Superior temporal gyrus (tissue), 1 donor: ENCODE results near the gene DDX56.
"Not testable (repeated sequence)": the region's sequence is repeated elsewhere in the genome, so short reads cannot be mapped to it uniquely, and the experiment has no call there.

Experiments
- DNase-seq: peaks from one replicate; pipeline ENCODE4 v3.0.0-alpha.2; 2016; ENCODE audit errors: extremely low spot score

DDX56 gene

GRCh38 chr7:44597181-44597580 is 23.5 kb upstream of the DDX56 start:
- DNase-seq = not testable (repeated sequence)

- no peak for DNase-seq
Measured at GRCh38 chr7:44595934-44596635, 22.4 kb upstream of the DDX56 start.

- DNase-seq = no peak
Measured at GRCh38 chr7:44590910-44591309, 17.2 kb upstream of the DDX56 start.

- DNase-seq = peak; percentile 83
Measured at GRCh38 chr7:44587843-44588711, 14.4 kb upstream of the DDX56 start.

- no peak for DNase-seq
Measured at GRCh38 chr7:44583146-44583865, 9.6 kb upstream of the DDX56 start.

GRCh38 chr7:44581879-44582603 is 8.3 kb upstream of the DDX56 start, which contains the start of gene TMED4:
Gene TMED4, minus strand, starts transcription at chr7:44582231. Its CDS starts 25 bp downstream, at chr7:44582206.
- peak; percentile 99 for DNase-seq

GRCh38 chr7:44580945-44581878 is 7.5 kb upstream of the DDX56 start:
- DNase-seq = no peak

GRCh38 chr7:44576228-44576627 is 2.5 kb upstream of the DDX56 start:
- DNase-seq = no peak

- DNase-seq = no peak
Measured at GRCh38 chr7:44575054-44575453, 1.3 kb upstream of the DDX56 start.

GRCh38 chr7:44574287-44574872 is 672 bp upstream of the DDX56 start:
- DNase-seq = no peak

- no peak for DNase-seq
Measured at GRCh38 chr7:44572771-44573170, 937 bp downstream of the DDX56 start.

- DNase-seq = no peak
Measured at GRCh38 chr7:44569959-44570358, 3.7 kb downstream of the DDX56 start.

GRCh38 chr7:44568771-44569560 is 4.7 kb downstream of the DDX56 start:
- no peak for DNase-seq

GRCh38 chr7:44567884-44568283 is 5.8 kb downstream of the DDX56 start:
- DNase-seq = no peak

GRCh38 chr7:44566680-44567079 is 7.0 kb downstream of the DDX56 start:
- no peak for DNase-seq

GRCh38 chr7:44565795-44566559 is 7.7 kb downstream of the DDX56 start:
- no peak for DNase-seq

- peak; percentile 79 for DNase-seq
Measured at GRCh38 chr7:44565097-44565794, 8.5 kb downstream of the DDX56 start.

GRCh38 chr7:44564606-44565005 is 9.1 kb downstream of the DDX56 start:
- no peak for DNase-seq
